ENCODE data around the gene SGK1.

Gene SGK1

DNA sequence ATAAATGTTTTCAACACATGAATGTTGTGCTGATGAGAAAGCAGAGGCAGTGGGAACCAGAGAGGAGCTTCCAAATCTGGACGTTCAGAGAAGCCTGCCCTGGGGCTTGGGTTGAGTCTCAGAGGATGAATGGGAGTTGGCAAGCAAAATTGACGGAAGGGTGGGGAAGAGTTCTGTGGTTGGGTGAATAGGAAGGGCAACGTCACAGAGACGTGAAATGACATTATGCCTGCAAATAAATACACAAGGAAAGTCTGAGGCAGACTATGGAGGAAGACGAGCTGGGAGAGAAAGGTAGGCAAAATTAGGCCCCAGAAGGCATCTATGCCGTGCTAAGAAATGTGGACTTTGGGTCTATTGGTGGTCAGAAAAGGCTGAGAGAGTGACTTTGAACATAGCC is 25.2 kb upstream of the SGK1 start:
- H3K4me3 ChIP-seq (ENCODE audit: low read depth, low read length), result no peak overlapping the region
- TF ChIP-seq, protein P1, sequence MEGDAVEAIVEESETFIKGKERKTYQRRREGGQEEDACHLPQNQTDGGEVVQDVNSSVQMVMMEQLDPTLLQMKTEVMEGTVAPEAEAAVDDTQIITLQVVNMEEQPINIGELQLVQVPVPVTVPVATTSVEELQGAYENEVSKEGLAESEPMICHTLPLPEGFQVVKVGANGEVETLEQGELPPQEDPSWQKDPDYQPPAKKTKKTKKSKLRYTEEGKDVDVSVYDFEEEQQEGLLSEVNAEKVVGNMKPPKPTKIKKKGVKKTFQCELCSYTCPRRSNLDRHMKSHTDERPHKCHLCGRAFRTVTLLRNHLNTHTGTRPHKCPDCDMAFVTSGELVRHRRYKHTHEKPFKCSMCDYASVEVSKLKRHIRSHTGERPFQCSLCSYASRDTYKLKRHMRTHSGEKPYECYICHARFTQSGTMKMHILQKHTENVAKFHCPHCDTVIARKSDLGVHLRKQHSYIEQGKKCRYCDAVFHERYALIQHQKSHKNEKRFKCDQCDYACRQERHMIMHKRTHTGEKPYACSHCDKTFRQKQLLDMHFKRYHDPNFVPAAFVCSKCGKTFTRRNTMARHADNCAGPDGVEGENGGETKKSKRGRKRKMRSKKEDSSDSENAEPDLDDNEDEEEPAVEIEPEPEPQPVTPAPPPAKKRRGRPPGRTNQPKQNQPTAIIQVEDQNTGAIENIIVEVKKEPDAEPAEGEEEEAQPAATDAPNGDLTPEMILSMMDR (IDR thresholded peaks at IDR 0.05; ENCODE audit: insufficient read depth, low read depth, low read length, missing control alignments), result no peak
- DNase-seq (ENCODE audit: low read depth), result no peak

DNA sequence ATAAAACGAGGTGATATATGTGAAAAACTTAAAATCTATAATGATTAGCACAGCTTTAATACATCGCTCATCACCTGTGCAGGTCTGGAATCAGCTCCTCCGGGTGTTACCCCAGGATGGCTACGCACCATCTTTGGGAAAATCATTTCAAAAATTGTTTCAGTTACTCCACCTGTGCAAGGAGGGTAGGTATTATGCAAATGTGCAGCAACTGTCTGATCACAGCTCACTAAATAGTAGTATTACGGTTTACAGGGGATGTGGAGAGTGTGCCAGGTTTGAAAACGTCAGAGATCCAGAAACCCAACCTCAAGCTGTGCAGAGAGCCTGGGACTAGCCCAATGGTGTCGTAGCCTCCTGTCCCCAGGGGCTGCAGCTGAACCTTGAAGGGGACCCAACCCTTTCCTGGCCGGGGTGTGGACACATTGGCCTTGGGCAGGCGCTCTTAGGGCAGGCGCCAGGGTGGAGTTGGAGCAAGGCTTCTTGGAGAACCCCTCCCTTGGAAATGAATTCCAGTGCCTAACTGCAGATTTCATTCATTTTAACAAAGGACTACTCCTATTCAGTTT is 24.2 kb upstream of the SGK1 start:
- no peak overlapping the region for H3K4me3 ChIP-seq (ENCODE audit: low read depth, low read length)
- TF ChIP-seq, protein P1 (IDR thresholded peaks at IDR 0.05; ENCODE audit: insufficient read depth, low read depth, low read length, missing control alignments), result no peak
- no peak for DNase-seq (ENCODE audit: low read depth)

DNA sequence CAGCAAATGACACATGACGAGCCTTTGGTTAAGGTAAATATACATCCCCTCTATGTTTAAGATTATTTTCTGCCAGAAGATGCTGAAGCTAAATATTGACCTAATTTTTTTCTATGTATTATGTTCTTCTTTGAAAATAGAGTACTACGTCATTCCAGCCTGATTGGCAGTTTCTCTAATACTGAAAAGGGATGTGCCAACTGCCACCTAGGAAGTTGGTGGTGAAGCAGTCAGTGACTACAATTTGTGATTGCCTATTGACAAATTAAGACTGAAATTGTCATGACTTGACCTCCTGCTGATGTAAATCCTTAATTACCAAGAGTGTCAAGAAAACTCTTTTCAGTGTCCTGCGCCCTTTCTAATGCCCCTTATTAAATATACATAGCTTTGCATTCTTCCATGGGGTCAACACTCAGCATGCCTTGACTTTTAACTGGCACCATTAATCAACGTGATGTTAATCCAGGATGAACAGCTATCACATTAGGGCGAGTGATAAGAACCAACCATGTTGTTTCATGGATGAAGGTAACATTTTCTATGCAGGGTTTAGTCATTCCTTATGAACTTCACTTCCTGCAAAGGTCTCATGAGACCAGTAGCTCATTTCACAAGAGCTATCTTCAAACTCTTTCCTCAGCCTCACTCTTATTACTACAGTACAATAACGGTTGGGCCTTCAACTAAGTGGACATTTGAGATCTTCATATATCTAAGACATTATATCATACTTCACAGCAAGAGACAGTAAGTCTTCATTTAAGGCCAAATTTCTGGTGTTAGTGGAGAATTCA is 22.5 kb upstream of the SGK1 start:
- no peak for DNase-seq (ENCODE audit: low read depth)
- TF ChIP-seq, protein P1 (IDR thresholded peaks at IDR 0.05; ENCODE audit: insufficient read depth, low read depth, low read length, missing control alignments), result no peak
- no peak overlapping the region for H3K4me3 ChIP-seq (ENCODE audit: low read depth, low read length)

DNA sequence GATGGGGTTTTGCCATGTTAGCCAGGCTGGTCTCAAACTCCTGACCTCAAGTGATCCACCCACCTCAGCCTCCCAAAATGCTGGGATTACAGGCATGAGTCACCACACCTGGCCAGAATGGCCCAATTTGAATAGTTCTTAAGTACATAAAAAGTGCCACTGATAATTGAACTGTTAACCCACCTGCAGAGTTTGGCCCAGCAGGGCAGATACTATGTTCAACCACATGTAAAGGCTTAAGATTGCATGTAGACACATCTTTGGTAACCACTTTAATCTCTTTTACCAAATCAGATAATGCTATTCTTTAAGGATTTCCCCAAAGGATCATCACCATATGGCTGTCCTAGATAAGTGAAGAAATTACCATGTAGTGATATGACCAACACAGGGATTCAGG is 21.3 kb upstream of the SGK1 start:
- H3K4me3 ChIP-seq (ENCODE audit: low read depth, low read length), result no peak overlapping the region
- TF ChIP-seq, protein P1 (IDR thresholded peaks at IDR 0.05; ENCODE audit: insufficient read depth, low read depth, low read length, missing control alignments), result no peak
- no peak for DNase-seq (ENCODE audit: low read depth)

DNA sequence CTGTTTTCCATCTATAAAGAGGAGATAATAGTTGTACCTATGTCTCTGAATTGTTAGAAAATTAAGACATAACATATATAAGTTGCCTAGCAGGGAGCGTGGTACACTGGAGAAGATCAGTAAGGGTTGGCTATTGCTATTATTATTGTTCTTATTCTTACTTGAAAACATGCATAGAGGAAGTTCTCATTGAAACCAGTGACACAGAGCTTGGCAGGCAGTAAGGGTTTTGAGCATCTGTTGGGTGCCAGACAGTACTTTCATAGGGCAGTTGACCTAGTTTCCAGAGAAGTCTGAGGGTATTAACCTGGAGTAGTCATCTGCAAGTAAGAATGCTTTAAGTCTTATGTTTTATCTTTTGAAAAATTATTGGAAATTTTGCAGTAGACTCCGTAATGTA is 13.3 kb upstream of the SGK1 start:
- DNase-seq (ENCODE audit: low read depth), result peak; percentile 52
- H3K4me3 ChIP-seq (ENCODE audit: low read depth, low read length), result no peak overlapping the region
- TF ChIP-seq, protein P1 (IDR thresholded peaks at IDR 0.05; ENCODE audit: insufficient read depth, low read depth, low read length, missing control alignments), result no peak

DNA sequence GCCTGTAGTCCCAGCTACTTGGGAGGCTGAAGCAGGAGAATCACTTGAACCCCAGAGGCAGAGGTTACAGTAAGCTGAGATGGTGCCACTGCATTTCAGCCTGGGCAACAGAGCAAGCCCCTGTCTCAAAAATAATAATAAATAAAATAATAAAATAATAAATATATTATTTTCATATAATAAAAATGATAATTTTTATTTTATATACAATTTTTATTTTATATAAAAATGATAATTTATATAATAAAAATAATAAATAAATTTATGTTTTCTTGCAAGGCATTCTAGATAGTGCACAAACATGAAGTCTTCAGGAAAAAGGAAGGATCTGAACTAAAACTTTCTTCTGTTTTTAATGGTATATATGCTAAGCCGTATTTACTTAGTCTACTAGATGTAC is 12.6 kb upstream of the SGK1 start:
- H3K4me3 ChIP-seq (ENCODE audit: low read depth, low read length), result no peak overlapping the region
- no peak for DNase-seq (ENCODE audit: low read depth)
- TF ChIP-seq, protein P1 (IDR thresholded peaks at IDR 0.05; ENCODE audit: insufficient read depth, low read depth, low read length, missing control alignments), result no peak

Data from GM12865 (cell line).